GM19043 (cell line): ENCODE data around the gene TSPAN32.

Experiments used
- ATAC-seq: cut with Tn5 transposase; IDR thresholded peaks from one replicate; pipeline ENCODE4 v1.9.1; 2021; ENCODE audit warnings: low read depth; ENCODE audit not compliant: unreplicated experiment

Gene TSPAN32

GRCh38 chr11:2301631-2302305 is at the start of gene TSPAN32, which contains the start of gene C11orf21:
TSS of gene TSPAN32 (plus strand) at chr11:2302013. CDS start at chr11:2302150, 137 bp downstream.
TSS of gene C11orf21 (minus strand) at chr11:2301918. CDS start at chr11:2301808, 110 bp downstream.
- ATAC-seq = no peak

- no peak for ATAC-seq
Observed at GRCh38 chr11:2252018-2252417, 49.8 kb upstream of the TSPAN32 start.

DNA sequence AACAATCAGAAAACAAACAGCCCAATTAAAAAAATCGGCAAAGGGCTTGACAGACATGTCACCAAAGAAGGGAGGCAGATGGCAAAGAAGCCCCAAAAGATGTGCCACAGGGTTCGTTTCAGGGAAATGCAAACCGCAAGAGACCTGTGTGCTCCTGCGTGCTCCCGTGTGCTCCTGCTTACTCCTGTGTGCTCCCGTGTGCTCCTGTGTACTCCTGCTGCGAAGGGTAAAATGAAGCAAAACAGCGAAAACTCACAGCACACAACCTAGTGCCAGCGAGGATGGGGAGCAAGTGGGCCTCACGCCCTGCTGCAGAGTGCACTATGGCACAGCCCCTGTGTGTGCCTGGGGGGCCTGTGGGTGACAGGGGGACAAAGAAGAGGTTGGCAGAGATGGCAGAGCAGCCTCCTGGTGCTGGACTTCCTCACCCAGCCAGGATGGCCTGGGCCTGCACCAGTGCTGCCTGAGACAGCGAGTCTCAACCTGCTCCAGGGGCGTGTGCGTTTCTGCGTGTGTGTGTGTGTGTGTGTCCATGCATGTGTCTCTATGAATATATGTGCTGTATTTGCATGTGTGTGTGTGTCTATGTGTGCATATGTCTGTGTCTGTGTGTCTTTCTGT is 45.4 kb upstream of the TSPAN32 start:
- ATAC-seq = no peak

DNA sequence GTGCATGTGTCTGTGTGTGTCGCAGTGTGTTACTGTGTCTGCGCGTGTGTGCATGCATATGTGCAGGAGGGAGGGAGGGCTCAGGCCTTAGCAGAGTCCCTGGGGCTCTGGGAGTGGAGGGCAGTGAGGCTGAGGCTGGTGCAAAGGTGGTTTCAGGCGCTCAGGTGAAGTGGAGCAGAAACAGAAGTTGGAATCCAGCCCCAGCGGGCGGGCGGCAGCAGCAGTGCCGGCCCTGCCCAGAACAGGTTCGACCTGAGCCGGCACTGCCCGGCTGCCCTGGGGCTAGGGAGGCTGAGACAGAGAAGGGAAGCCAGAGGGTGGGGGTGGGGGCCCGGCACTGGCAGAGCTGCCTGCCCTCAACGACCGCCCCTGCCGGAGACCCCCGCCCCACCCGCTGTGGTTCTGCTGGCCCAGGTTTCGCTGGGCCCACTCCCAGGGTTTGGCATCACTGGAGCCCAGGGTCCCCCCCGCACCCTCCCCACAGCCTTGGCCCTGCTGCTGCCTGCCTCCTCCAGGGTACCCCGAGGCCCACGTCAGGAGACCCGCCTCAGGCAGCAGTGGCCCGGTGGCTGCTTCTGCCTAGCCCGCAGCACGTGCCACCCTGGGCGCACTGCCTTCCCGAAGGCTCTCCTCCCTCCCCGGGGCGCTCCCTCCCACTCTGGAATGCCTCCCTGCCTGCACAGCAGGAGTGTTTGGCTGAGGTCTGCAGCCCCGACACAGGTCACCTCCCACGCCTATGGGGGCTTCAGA is 44.7 kb upstream of the TSPAN32 start:
- ATAC-seq = no peak

GRCh38 chr11:2258501-2259465 is 43.0 kb upstream of the TSPAN32 start:
- no peak for ATAC-seq

GRCh38 chr11:2259466-2259830 is 42.4 kb upstream of the TSPAN32 start:
- ATAC-seq = no peak

- ATAC-seq = no peak
Observed at GRCh38 chr11:2259897-2260451, 41.8 kb upstream of the TSPAN32 start.

DNA sequence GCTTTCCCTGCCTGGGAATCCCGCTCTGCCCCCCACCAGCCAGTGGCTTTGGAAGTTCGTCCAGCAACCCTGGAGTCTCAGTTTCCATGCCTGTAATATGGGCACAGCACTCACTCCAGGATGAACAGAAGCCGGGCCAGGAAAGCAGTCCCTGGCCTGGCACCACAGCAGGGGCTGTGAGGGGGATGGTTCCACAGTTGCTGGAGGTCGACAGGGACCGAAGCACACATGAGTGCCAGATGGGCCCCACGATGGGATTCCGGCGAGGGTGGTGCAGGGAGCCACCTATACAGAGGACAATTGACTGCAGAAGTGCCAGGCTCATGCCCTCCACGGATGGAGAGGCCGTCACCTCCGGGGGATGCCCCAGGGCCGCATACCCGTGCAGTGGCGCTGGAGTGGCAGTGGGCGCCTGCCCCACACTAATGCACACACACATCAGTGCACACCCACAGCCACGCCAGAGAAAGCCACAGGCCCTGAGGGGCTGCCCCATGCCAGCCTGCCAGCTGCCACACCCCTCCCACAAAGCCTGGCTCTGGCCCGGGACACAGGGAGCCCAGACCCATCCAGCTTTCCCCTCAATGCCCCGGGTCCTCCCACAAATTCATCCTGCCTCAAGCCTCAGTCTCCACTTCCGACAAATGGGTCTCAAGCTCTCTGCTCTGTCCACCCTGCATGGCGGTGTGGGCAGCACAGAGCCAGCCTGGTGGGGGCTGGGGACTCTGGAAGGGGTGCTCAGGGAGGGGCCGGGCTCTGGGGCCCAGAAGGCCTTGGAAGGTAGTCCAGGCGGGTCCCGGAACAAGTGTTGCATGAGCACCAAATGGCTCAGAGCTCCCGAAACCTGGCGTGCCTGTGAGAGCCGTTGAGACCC is 41.1 kb upstream of the TSPAN32 start:
- no peak for ATAC-seq

DNA sequence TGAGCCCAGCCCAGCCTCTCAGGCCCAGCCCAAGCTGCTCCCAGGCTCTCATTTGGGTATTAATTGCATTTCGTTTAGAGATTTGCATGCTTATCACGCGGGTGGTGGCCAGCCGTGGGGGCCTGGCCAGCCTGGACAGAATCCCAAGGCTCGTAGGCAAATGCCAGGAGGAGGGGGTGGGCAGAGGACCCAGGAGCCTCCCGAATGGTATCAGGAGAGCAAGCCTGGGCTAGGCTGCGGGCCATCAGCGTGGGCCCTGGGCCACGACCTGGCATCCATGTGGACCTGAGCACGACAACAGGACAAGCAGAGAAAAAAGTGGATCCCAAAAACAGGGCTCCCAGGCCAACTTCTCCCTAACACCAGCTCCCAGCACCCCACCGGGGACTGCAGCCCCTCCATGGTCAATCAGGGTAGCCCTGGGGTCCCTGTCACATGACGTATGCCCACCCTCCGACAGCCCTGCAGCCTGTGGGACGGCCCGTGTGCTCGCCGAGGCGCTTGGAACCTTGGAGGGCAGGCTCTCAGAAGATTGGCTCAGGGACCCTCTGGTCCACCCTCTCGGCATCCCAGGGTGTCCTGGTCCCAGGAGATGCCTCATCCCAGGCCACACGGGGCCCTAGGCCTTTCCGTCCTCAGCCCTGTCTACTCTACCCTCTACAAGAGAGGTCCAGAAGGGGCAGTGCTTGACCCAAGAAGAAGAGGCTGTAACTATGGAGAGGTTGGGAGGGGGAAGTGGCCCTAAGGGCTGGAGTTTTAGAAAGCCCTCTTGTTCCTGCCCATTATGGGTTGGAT is 40.2 kb upstream of the TSPAN32 start:
- ATAC-seq = no peak

DNA sequence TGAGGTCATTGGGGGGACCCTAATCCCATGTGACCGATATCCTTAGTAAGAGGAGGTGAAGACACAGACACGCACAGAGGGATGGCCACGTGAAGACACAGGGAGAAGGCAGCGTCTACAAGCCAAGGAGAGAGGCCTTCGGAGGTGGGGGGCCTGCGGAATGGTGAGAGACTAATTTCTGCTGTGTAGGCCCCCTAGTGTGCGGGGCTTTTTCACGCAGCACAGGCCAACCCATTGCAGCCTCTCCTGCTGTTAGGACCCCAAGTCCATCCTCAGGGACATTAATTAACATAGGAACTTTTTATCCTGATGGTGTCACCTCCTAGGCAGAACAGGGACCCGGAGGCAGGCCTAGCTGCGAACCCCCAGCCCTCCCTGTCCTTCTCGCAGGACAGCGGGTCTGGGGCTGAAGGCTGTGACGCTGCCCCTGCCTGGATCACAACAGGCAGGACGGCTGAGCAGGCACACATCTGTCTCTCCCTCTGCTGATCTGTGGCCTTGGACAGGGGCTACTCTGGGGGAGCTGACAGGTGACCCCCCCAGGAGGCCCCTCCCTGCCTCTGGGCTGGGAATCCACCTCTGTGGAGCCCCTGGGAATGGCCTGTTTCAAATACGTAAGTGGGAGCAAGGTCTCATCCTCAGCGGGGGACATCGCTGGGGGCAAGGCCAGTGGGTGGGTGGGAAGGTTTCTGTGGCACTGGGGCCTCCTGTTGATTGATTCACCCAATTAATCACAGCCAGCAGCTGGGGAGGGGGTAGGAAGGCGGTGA is 39.3 kb upstream of the TSPAN32 start:
- no peak for ATAC-seq

- no peak for ATAC-seq
Observed at GRCh38 chr11:2263071-2263565, 38.7 kb upstream of the TSPAN32 start.

- ATAC-seq = no peak
Observed at GRCh38 chr11:2263724-2264360, 38.0 kb upstream of the TSPAN32 start.

- ATAC-seq = no peak
Observed at GRCh38 chr11:2264366-2265053, 37.3 kb upstream of the TSPAN32 start.

DNA sequence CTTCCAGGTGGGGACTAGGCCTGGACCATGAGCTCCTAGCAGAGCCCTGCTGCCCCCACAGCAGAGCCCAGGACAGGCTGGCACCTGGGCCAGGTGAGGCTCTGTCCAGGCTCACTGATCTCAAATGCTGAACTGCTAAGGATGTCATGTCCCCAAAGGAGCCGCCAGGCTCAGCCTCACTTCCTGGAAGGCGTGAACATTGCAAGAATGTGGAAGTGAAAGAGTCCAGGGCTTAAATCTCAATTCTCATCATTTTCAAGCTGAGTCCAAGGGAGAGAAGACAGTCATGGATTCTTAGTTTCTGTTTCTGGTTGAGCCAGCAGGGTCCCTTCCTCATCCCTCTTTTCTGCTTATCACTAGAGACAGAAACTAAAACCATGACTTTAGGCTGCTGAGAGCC is 36.4 kb upstream of the TSPAN32 start:
- ATAC-seq = no peak

GRCh38 chr11:2265854-2266585 is 35.8 kb upstream of the TSPAN32 start:
- ATAC-seq = no peak
